ENCODE data around the gene ST3GAL6.
"Not testable (repeated sequence)": the region's sequence is repeated elsewhere in the genome, so short reads cannot be mapped to it uniquely, and the experiment has no call there.

Gene ST3GAL6

DNA sequence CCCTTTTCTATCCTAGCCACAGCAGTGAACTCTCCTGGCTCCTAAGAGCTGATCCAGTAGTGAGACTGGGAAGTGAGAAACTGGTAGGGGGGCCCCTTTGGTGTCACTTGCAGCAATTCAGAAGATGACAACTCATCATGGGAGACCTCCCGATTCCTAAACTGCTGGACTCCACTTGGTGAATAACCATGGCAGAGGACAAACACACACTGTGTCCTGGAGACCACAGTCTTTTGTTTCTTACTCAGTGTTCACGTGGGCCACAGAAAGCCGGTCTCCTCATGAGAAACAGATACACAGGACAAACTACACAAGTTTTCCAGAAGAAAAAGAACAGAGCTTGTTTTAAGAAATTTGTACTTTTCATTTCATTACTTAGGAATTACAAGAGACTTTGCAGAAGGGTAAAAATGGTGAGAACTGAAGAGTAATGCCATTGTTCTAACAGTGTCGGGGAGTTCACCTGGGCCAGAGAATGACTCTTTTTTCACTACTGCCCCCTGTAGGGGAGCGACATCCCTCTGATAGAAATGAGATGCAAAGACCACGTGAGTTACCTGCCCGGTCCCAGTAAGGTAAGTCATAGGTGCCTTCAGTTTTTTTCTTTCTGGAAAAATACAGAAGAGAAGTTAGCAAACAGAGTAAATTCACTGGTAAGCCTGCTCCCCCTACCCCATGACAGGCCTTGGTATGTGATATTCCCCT, 38.1 kb downstream of the ST3GAL6 start:
- no peak for DNase-seq (ENCODE audit: low read depth in 2 of 2)

DNA sequence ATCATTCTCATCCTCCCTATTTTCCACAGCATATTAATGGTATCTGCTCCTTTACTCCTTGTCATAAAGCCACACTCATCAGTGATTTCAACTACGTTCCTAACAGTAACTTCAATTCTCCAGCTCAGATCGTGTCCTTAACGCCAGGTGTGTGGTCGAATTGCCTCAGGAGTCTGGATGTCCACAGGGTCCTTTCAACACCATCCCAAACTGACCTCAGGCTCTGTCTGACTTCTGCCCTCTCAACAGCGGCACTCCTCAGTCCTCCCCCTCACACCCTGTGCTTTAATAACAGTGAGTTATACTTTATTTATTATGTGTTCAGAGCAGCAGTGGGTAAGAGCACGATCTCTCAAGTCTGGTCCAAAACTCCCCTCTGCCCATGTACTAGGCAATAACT, 42.4 kb downstream of the ST3GAL6 start:
- no peak for DNase-seq (ENCODE audit: low read depth in 2 of 2)

DNA sequence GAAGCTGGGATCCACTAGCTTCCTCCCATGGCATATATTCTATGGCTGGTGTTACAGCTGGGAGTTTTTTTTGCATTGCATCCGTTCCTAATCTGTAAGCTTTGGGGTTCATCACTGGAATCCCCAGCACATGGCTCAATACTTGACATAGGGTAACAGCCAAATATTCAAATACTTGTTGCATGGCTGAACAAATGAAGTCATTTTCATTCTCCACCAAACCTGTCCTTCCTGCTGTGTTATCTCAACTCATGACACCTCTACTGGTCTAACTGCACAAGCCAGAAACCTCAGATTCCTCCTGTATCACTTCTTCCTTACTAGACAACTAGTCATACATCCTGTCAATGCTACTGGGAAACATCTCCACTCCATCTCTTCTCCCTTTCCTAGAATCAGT, 43.4 kb downstream of the ST3GAL6 start:
- no peak for DNase-seq (ENCODE audit: low read depth in 2 of 2)

DNA sequence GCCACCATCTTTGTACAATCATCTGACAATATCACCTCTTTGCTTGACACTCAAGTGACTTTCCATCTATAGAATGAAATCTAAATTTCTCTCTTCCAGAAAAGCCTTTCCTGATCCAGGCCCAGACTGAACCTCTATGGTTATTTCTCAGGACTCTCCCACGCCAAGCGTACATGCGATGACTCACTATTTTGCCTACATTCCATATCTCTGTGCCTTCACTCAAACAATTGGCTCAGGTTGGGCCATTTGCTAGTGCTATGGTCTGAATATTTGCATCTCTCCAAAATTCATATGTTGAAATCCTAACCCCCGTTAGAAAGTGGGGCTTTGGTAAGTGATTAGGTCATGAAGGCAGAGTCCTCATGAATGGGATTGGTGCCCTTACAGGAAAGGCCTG, 43.9 kb downstream of the ST3GAL6 start:
- no peak for DNase-seq (ENCODE audit: low read depth in 2 of 2)

DNA sequence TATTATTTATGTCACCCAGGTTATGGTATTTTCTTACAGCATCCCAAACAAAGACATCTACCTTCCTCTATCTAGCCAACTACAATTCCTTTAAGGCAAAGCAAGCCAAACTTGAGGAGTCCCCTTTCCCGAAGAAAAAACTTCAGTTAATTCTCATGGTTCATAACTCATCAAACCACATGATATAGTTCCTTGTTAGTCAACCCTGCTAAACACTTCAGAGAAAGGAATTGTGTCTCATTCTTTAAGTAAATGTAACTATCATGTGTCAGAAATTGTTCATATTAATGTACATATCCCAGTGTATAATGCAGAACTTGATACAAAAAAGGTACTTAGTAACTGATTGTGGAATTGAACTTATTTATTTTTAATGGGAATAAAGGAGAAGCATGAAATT, 44.4 kb downstream of the ST3GAL6 start:
- DNase-seq (ENCODE audit: low read depth in 2 of 2): no peak

DNA sequence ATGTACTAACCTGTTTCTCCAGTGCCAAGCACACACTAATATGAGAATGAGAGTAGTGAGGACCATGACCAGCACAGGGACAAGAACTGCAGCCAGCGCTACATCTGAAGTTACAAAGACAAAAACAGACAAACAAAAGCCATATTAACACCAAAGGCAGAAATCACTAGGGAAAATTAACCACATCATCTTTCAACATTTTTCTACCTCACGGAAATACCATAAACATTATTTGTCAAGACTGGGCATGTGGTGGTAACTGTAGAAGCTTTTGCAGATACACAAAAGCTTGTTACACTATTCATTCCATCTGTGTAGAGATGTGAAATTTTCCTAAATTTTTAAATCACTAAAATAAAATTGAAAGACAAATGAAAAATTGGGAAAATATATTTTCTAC, 44.9 kb downstream of the ST3GAL6 start:
- no peak for DNase-seq (ENCODE audit: low read depth in 2 of 2)

DNA sequence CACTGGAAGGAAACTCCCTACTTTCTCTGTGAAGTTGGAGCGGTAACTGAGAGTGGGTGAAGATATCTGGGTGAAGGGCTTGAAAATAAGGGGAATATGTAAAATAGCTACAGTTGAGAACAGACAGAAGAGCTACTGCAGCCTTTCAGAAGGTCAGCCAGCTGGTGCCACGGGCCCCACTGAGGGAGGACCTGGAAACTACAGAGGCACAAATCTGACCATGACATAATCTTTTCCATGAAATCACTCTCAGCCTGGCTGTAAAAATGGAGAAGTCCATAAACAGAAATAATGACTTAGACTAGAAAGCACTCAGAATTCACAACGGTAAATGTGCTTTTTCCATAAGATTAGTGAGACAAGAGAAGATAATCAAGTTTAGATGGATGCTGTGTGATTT, 46.4 kb downstream of the ST3GAL6 start:
- no peak for DNase-seq (ENCODE audit: low read depth in 2 of 2)

DNA sequence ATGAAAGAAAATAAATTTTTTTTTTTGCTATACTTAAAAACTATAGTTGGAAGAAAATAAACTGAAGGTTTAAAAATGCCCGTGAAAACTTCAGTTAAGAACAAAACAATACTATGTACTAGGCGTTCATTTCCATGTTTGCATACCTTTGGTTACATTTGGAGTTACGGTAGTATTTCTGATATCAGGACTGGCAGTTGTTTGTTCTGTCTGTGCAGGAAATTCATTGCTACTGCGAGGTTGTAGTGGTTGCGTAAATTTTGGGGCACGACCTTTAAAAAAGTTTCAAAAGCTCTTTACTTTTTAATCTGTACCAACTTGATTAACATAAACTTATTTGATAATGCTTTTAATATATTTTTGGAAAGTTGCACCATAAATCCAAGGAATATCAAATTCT, 47.9 kb downstream of the ST3GAL6 start:
- no peak for DNase-seq (ENCODE audit: low read depth in 2 of 2)

DNA sequence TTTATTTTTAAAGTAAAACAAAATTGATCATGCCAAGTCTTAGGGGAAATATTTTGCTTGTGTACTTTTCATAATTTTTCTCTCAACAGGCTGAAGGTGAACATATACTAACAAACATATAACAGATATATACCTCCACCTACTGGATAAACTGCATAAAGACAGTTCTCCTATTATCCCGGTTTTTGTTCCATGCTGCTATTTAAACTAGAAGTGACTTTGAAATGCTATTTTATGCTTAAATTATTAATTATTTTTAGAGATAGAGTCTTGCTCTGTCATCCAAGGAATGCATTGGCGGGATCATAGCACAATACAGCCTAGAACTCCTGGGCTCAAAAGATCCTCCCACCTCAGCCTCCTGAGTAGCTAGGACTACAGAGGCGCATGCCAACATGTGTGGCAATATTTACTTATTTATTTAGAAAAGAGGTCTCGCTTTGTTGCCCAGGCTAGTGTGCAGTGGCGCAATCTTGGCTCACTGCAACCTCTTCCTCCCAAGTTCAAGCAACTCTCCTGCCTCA, 49.8 kb downstream of the ST3GAL6 start:
- DNase-seq (ENCODE audit: low read depth in 2 of 2): no peak

DNA sequence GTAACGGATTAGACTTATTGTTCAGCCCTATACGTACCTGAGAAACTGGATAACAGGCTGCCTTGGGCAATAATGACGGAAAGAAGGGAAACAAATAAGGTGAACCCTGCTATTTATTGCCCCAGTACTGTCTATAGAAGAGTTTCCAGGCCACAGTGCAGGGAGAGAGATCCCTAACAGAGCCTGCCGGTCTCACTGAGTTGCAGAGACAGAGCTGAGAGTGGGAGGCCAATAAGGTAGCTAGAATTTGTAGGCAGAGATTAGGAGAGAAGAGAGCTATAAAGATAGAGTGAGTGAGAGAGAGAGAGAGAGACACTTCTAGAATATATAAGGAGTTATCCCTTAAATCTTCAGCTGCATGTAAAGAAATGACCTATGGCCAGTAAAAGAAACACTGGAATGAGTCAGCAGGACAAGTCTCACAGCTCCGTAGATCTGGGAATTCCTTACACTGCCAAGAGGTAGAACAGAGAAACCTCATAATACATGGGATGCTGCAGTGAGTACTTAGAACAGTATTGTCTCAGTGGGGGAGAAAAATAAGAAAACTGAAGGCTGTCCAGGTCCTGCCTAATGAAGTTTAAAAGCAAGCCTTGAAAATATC, 51.8 kb downstream of the ST3GAL6 start:
- DNase-seq (ENCODE audit: low read depth in 2 of 2): no peak

DNA sequence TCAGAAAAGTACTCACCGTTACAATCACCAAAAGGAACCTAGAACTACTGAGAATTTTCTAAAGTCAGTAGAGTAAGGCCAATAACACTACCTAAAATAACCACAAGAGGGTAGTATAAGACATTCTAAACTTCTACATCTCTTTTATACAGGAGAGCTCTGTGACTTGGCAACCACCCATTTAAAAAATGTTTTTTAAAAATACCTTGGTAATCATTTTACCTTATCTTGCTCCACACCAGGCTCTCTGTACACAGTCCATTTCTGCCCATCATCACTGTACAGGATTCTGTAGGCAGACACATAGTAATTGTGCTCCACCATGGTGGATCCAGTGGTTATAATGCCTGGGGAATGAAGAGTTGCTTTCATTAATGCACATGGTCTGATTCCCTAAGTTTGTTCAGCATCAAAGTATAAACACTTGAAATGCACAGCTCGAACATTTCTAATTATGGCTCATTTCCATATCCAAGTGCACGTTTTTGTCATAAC, 54.5 kb downstream of the ST3GAL6 start:
- no peak for DNase-seq (ENCODE audit: low read depth in 2 of 2)

DNA sequence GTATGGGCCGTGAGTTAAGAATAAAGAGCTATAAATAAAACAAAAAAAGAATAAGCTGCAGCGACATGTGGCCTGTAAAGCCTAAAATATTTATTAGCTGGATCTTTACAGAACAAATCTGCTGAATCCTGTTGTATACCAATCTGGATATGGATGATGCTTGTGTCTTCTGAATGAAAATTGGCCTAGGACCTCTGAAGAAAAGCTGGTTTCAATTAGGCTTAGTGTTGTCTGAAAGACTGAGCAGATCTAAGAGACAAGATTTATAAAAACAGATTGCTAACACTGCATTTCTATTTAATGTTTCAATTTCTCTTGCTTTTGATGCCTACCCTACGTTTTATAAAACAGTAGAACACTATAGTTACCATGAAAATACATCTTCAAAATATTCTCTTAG, 57.9 kb downstream of the ST3GAL6 start:
- no peak for DNase-seq (ENCODE audit: low read depth in 2 of 2)

DNA sequence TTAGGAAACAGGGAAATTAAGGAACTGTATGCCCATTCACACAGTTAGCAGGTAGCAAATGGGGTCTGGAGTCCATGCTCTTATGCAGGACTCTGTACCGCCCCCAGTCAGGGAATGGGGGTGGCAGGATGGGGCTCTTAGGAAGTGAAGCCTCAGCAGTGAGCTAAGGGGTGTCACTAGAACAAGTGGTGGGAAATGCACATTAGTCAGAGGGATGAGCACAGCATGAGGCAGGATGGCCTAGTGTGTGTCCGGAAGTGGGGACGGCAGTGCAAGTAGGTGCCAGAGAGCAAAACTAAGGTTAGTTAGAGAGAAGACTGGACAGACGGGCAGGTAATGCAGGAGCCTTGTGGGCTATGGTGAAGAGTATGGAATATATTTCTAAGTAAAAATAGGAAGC, 60.7 kb downstream of the ST3GAL6 start:
- no peak for DNase-seq (ENCODE audit: low read depth in 2 of 2)

DNA sequence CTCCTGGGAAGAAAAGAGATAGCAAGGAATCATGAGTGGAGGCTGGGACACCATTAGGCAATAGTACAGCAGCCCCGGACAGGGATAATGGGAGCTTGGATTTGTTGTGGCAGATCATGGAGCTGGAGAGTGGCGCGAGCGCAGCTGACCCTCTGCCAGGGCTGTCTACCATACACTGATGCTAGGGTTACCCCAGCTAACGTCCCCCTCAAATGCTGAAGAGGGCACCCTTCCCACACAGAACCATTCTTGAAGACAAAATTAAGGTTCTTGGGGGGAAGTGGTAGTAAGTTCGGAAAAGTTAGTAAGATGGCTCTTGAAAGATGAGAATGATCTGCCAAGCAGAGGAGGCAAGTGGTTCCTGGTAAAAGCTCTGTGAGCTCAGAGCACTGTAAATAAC, 61.1 kb downstream of the ST3GAL6 start:
- DNase-seq (ENCODE audit: low read depth in 2 of 2): no peak

DNA sequence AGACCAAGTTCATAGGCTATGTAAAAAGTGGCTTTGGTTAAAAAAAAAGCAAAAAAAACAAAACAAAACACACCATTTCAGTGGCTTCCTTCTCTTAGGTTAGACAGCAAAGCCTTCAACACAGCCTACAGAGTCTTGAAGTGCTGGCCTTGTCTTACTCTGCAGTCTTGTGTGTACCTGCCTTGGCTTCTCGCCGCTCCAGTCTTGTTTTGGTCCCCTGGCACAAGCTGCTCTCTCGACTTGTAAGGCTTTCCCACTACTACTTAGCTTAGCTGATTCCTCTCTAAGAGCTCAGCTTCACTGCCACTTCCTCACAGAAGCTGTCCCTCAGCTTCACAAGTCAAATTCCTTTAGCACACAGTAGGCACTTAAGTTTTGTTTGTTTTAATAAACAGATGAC, 63.0 kb downstream of the ST3GAL6 start:
- no peak for DNase-seq (ENCODE audit: low read depth in 2 of 2)

DNA sequence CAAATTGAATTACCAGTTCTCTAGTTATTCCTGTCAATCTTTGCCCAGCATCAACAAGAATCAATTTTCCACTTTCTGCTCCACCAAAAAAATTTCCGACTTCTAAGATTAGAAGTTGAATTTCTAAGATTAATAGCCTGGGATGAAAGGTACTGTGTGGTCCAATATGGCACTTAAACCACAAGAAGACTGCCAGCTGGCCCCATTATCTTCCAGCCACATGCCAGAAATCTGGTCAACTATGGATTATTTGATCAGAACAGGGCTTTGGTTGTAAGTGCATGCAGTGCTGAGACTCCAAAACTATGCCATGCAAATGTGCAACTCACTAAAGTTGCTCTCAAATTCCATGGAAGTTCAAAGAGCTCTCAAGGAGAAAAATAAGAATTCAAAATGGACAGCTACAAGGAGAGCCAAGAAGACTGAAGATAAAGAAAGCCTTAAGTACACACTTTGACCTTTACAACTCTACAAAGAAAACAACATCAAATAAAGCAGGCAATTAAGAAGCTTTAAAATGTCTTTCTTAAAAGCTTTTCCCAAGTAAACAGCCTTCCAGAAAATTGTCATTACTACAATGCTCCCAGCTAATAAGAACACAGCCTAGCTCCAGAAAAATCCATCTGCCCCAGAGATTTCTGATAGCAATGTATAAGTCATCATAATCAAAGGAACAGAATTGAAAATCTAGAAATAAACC, 64.2 kb downstream of the ST3GAL6 start:
- no peak for DNase-seq (ENCODE audit: low read depth in 2 of 2)

DNA sequence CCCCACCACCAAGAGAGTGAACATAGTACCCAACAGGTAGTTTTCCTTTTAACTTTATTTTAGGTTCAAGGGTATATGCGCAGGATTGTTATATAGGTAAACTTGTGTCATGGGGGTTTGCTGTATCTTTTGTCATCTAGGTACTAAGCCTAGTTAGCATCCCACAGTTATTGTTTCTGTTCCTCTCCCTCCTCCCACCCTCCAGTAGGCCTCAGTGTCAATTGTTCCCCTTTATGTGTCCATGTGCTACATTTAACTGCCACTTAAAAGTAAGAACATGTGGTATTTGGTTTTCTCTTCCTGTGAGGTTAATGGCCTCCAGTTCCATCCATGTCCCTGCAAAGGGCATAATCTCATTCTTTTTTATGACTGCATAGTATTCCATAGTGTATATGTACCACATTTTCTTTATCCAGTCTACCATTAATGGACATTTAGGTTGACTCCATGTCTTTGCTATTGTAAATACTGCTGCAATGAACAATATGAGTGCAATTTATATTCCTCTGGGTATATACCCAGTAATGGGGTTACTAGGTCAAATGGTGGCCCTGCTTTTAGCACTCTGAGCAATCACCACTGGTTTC, 66.2 kb downstream of the ST3GAL6 start:
- DNase-seq (ENCODE audit: low read depth in 2 of 2): no peak

DNA sequence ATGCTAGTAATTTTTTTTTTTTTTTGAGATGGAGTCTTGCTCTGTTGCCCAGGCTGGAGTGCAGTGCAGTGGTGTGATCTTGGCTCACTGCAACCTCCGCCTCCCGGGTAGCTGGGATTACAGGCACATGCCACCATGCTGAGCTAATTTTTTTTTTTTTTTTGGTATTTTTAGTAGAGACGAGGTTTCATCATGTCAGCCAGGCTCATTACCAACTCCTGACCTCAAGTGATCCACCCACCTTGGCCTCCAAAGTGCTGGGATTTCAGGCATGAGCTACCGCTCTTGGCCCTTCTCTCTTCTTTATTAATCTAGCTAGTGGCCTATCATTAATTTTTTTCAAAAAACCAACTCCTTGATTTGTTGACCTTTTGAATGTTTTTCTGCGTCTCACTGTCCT, 67.9 kb downstream of the ST3GAL6 start:
- not testable (repeated sequence) for DNase-seq (ENCODE audit: low read depth in 2 of 2)

DNA sequence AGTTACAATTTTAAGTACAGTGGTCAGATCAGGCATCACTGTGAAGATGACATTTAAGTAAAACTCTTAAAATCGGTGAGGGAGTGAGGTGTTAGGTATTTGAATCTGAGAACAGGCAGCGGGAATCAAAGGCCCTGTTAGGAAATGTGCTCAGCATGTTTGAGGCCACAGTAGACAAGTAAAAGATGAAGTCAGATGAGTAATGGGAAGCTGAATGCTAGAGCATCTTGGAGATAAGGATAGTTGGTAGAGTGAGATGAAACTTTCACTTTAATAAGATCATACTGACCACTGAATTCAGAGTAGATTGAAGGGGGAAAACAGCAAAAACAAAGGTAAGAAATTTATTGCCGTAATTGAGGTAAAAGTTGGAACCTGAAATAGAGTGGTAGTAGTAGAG, 76.7 kb downstream of the ST3GAL6 start:
- DNase-seq (ENCODE audit: low read depth in 2 of 2): no peak

DNA sequence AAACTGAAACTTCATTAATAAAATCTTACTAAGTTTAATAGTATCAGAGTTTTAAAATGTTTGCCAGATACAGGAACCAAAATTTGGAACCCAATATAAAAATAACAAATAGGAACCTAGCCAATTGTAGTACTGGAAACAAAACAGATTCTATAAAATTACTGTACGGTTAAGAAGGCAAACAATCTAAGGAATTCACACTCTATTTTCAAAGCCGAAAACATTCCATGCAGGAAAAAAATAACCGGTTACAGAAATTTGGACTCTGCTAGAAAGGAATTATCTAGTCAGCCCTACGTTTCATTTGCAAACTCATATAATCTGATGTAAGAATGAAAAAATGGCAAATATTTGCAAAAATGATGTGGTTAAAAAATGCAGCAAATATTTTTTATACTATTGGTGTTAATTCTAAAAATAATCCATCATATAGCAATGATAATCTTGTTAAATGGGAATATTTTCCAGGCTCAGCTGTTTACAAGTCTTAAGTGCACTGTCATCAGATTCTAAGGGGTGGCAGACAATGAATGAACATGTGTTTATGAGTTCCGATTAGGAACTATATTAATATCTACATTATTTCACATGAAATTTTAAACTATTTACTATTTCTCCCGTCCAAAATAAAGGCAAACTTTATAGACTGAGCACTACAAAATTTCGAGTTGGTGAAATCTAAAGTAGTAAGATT, 80.3 kb downstream of the ST3GAL6 start:
- no peak for DNase-seq (ENCODE audit: low read depth in 2 of 2)

Measured in stimulated activated CD4-positive, alpha-beta T cell treated with anti-CD3 and anti-CD28 coated beads, Interleukin-1b, Interleukin-23, amount 100 ng/mL, for 4 hours (primary cell).